ENCODE results near the gene GALNT2. TPM values are rescaled to one million over a fixed set of nuclear protein-coding genes. Genes with fewer than 3 reads are reported as not detected.

GALNT2 gene
- total RNA-seq, 4 donors from 2014 or later = 41.7 to 56.4 (median 50.7) TPM

- no peak for TF ChIP-seq CTCF (IDR thresholded peaks at IDR 0.05; ENCODE audit: low read depth)
Measured at GRCh38 chr1:230114237-230114651, 47.2 kb downstream of the GALNT2 start.

GRCh38 chr1:230117694-230118093 is 50.7 kb downstream of the GALNT2 start:
- TF ChIP-seq CTCF (IDR thresholded peaks at IDR 0.05; ENCODE audit: low read depth) = no peak

GRCh38 chr1:230119340-230119739 is 52.3 kb downstream of the GALNT2 start:
- no peak for TF ChIP-seq CTCF (IDR thresholded peaks at IDR 0.05; ENCODE audit: low read depth)

GRCh38 chr1:230120289-230120920 is 53.4 kb downstream of the GALNT2 start:
- no peak for TF ChIP-seq CTCF (IDR thresholded peaks at IDR 0.05; ENCODE audit: low read depth)

GRCh38 chr1:230120921-230121381 is 53.9 kb downstream of the GALNT2 start:
- no peak for TF ChIP-seq CTCF (IDR thresholded peaks at IDR 0.05; ENCODE audit: low read depth)

GRCh38 chr1:230121950-230122349 is 54.9 kb downstream of the GALNT2 start:
- TF ChIP-seq CTCF (IDR thresholded peaks at IDR 0.05; ENCODE audit: low read depth) = no peak

GRCh38 chr1:230122366-230123279 is 55.6 kb downstream of the GALNT2 start:
- TF ChIP-seq CTCF (IDR thresholded peaks at IDR 0.05; ENCODE audit: low read depth) = no peak

Data from subcutaneous adipose tissue (tissue), 4 donors.